SU-DHL-6 (cell line): Measurements from ENCODE around the gene CFAP45.

ENCODE experiments used
- CTCF ChIP-seq: fragments of 200-600 bp; sonication (generic); IDR thresholded peaks from one replicate; pipeline ENCODE4 v1.5.1; 2017; ENCODE audit warnings: antibody characterized with exemption, mild to moderate bottlenecking, low read length, moderate library complexity; ENCODE audit not compliant: insufficient read depth, poor library complexity, severe bottlenecking
- EZH2phosphoT487 ChIP-seq: fragments of 200-600 bp; sonication (generic), shearing (Covaris generic); conservative IDR thresholded peaks from 2 replicates; pipeline ENCODE4 v1.6.1; 2018; ENCODE audit warnings: mild to moderate bottlenecking, antibody characterized with exemption, low read length, moderate library complexity, mixed read lengths

GRCh38 chr1:159855709-159856108, 44.3 kb downstream of the CFAP45 start:
- no peak for TF ChIP-seq CTCF
- TF ChIP-seq EZH2phosphoT487: no peak
